ENCODE data around the gene INAVA. TPM values are rescaled to one million over a fixed set of nuclear protein-coding genes. Genes with fewer than 3 reads are reported as not detected.

INAVA gene
- total and polyA plus RNA-seq, 10 of the 15 experiments (the other 5 are each of a cell fraction or from before 2014, with no cell fraction given) = 3.6 to 15.4 (median 9.5) TPM

DNA sequence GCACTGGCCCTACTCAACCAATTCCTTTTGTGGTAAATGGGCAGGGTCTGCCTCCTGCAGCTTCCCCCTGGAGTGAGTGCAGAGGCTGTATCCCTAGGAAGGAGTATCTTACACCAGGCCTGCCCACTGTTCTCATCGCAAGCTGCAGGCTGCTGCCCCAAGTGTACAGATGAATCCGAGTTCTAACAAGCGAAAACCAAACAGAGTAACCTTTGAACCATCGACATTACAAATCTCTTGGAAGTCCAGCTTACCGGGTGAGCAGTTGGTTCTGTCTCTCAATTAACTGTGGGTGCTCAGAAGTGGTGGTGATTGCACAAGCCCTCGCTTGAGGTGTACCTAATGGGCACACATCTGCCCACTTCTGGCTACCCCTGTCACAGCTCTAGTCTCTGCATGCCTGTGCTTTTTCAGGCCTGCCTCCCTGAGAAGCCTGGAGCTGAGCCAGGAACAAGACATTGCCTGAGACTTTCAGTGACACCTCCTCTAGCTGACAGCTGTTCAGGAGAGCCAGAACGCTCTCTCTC lies 22.7 kb downstream of the INAVA start:
- 70% methylated on average over 7 of the region's 7 CpGs for WGBS (ENCODE audit: insufficient coverage, insufficient replicate concordance, low lambda C conversion rate, missing lambda C conversion rate)
- no peak overlapping the region for H2AFZ ChIP-seq (ENCODE audit: control insufficient read depth, low read depth, low read length)
- ATAC-seq (peak; percentile 27; the same call in 2 of the 3 replicates), FAIRE-seq (no peak), DNase-seq (ENCODE audit: low read depth, low spot score) (no peak)
- H3K4me3 ChIP-seq = no peak overlapping the region
- no peaks in the 10 kb centered on the region for H3K4me1 ChIP-seq (ENCODE audit: control insufficient read depth, insufficient read depth, low read length)
- peaks cover 0 to 2% of the 10 kb centered on the region in 2 experiments; a peak in 1 of 4 replicates for H3K36me3 ChIP-seq (ENCODE audit: control insufficient read depth in 2 of 2, insufficient read depth in 2 of 2, low read length in 1 of 2)
- intact Hi-C loops (cut with micrococcal nuclease; ENCODE audit: unreplicated experiment) = no loop called here
- H3K4me2 ChIP-seq (ENCODE audit: control insufficient read depth, insufficient read depth) = no peak overlapping the region
- POLR2A ChIA-PET = no interaction called here
- BruUV-seq (replicated peaks) = no TSS peak
- RAD21 ChIA-PET (ENCODE audit: unreplicated experiment) = no interaction called here
- H3K9me3 ChIP-seq (replicated peaks; ENCODE audit: control insufficient read depth, insufficient read depth, low read length) = no peaks in the 10 kb centered on the region
- no peaks in the 10 kb centered on the region for H3K79me2 ChIP-seq (ENCODE audit: control insufficient read depth, insufficient read depth, low read length)
- no peaks in the 10 kb centered on the region for H3K27me3 ChIP-seq (replicated peaks in 1 of 2; ENCODE audit: control insufficient read depth in 2 of 2, insufficient read depth in 2 of 2, low read length in 1 of 2)
- H3K9ac ChIP-seq (ENCODE audit: control insufficient read depth, insufficient read depth, low read length) = no peak overlapping the region
- no peak overlapping the region for H3K27ac ChIP-seq (ENCODE audit: control insufficient read depth, insufficient read depth)
- in situ Hi-C loops (cut with MboI) = no loop called here
- no peaks in the 10 kb centered on the region for H4K20me1 ChIP-seq (ENCODE audit: control insufficient read depth, insufficient read depth)
- SMC1A ChIA-PET (ENCODE audit: uncharacterized antibody, unreplicated experiment) = interaction anchor here (1.0 kb wide), 1 partner anchor 12 kb away, joined by 4 read pairs; no protein-coding TSS in a partner anchor
- CTCF ChIA-PET = interaction anchor here (0.7 to 1.3 kb wide), 2 partner anchors 62 to 295 kb away, joined by 3 to 4 read pairs; no protein-coding TSS in a partner anchor
- TF ChIP-seq SUPT20H (IDR thresholded peaks at IDR 0.05; ENCODE audit: borderline replicate concordance, control insufficient read depth, low read depth, low read length) (no peak), NRF1 (conservative IDR thresholded peaks at IDR 0.05; ENCODE audit: low read depth, low read length) (no peak), IRF4 (IDR thresholded peaks at IDR 0.05; ENCODE audit: low read depth, low read length) (no peak), SREBF1 (IDR thresholded peaks at IDR 0.05; ENCODE audit: low read length) (no peak), SMAD1 (IDR thresholded peaks at IDR 0.05; ENCODE audit: low read depth, partially characterized antibody) (no peak), E2F4 (IDR thresholded peaks at IDR 0.05; ENCODE audit: low read depth, low read length) (no peak), HDGF (IDR thresholded peaks at IDR 0.05) (no peak), CBFB (IDR thresholded peaks at IDR 0.05; ENCODE audit: low read depth) (no peak), YBX1 (IDR thresholded peaks at IDR 0.05) (no peak), ESRRA (IDR thresholded peaks at IDR 0.05; ENCODE audit: low read length) (no peak), ETV6 (conservative IDR thresholded peaks at IDR 0.05 in 1 of 2, IDR thresholded peaks at IDR 0.05 in 1 of 2; ENCODE audit: borderline replicate concordance in 1 of 2, low read depth in 1 of 2) (no peak), KLF5 (IDR thresholded peaks at IDR 0.05; ENCODE audit: partially characterized antibody) (no peak), FOXM1 (IDR thresholded peaks at IDR 0.05; ENCODE audit: low read depth, low read length) (no peak)
- TF ChIP-seq, protein P1, sequence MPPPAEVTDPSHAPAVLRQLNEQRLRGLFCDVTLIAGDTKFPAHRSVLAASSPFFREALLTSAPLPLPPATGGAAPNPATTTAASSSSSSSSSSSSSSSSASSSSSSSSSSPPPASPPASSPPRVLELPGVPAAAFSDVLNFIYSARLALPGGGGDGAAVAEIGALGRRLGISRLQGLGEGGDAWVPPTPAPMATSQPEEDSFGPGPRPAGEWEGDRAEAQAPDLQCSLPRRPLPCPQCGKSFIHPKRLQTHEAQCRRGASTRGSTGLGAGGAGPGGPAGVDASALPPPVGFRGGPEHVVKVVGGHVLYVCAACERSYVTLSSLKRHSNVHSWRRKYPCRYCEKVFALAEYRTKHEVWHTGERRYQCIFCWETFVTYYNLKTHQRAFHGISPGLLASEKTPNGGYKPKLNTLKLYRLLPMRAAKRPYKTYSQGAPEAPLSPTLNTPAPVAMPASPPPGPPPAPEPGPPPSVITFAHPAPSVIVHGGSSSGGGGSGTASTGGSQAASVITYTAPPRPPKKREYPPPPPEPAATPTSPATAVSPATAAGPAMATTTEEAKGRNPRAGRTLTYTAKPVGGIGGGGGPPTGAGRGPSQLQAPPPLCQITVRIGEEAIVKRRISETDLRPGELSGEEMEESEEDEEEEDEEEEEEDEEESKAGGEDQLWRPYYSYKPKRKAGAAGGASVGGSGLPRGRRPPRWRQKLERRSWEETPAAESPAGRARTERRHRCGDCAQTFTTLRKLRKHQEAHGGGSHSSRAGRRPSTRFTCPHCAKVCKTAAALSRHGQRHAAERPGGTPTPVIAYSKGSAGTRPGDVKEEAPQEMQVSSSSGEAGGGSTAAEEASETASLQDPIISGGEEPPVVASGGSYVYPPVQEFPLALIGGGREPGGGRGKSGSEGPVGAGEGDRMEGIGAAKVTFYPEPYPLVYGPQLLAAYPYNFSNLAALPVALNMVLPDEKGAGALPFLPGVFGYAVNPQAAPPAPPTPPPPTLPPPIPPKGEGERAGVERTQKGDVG (CRISPR knock-in tag; IDR thresholded peaks at IDR 0.05) = no peak
- TF ChIP-seq, protein P2, sequence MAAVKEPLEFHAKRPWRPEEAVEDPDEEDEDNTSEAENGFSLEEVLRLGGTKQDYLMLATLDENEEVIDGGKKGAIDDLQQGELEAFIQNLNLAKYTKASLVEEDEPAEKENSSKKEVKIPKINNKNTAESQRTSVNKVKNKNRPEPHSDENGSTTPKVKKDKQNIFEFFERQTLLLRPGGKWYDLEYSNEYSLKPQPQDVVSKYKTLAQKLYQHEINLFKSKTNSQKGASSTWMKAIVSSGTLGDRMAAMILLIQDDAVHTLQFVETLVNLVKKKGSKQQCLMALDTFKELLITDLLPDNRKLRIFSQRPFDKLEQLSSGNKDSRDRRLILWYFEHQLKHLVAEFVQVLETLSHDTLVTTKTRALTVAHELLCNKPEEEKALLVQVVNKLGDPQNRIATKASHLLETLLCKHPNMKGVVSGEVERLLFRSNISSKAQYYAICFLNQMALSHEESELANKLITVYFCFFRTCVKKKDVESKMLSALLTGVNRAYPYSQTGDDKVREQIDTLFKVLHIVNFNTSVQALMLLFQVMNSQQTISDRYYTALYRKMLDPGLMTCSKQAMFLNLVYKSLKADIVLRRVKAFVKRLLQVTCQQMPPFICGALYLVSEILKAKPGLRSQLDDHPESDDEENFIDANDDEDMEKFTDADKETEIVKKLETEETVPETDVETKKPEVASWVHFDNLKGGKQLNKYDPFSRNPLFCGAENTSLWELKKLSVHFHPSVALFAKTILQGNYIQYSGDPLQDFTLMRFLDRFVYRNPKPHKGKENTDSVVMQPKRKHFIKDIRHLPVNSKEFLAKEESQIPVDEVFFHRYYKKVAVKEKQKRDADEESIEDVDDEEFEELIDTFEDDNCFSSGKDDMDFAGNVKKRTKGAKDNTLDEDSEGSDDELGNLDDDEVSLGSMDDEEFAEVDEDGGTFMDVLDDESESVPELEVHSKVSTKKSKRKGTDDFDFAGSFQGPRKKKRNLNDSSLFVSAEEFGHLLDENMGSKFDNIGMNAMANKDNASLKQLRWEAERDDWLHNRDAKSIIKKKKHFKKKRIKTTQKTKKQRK (IDR thresholded peaks at IDR 0.05; ENCODE audit: low read depth, low read length) = no peak
- TF ChIP-seq, protein P3, sequence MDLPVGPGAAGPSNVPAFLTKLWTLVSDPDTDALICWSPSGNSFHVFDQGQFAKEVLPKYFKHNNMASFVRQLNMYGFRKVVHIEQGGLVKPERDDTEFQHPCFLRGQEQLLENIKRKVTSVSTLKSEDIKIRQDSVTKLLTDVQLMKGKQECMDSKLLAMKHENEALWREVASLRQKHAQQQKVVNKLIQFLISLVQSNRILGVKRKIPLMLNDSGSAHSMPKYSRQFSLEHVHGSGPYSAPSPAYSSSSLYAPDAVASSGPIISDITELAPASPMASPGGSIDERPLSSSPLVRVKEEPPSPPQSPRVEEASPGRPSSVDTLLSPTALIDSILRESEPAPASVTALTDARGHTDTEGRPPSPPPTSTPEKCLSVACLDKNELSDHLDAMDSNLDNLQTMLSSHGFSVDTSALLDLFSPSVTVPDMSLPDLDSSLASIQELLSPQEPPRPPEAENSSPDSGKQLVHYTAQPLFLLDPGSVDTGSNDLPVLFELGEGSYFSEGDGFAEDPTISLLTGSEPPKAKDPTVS (IDR thresholded peaks at IDR 0.05; ENCODE audit: low read depth, low read length) = no peak

Measured in GM12878 (cell line).